HG03520 (cell line): ENCODE results near the gene KRTAP4-9.
"Not testable (repeated sequence)": the region's sequence is repeated elsewhere in the genome, so short reads cannot be mapped to it uniquely, and the experiment has no call there.

ENCODE experiments used
- ATAC-seq: cut with Tn5 transposase; IDR thresholded peaks from one replicate; pipeline ENCODE4 v1.9.1; 2021; ENCODE audit warnings: mild to moderate bottlenecking, moderate library complexity; ENCODE audit not compliant: unreplicated experiment

KRTAP4-9 gene

DNA sequence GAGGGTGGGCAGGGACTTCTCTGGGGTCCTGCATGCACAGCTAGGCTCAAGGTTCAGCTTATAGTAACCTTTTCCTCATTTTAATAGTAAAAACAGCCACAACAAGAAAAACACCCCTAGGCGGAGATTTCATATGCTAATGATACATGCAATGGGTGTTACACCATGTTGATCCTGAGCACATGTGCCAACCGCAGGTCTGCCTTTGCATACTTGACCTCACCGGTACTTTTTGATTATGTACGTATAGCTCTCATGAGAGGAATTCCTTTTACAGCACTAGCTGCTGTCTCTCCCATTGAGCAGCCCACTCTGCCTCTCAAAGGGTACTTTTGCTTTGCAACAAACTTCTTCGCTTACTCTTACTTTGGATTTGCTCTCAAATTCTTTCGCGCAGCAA is 9.1 kb upstream of the KRTAP4-9 start:
- no peak for ATAC-seq

- ATAC-seq: no peak
Measured at GRCh38 chr17:41098042-41098441, 7.1 kb upstream of the KRTAP4-9 start, which contains the start of gene KRTAP4-8. Gene KRTAP4-8, minus strand, starts transcription at chr17:41098142. Its CDS starts 58 bp downstream, at chr17:41098084.

DNA sequence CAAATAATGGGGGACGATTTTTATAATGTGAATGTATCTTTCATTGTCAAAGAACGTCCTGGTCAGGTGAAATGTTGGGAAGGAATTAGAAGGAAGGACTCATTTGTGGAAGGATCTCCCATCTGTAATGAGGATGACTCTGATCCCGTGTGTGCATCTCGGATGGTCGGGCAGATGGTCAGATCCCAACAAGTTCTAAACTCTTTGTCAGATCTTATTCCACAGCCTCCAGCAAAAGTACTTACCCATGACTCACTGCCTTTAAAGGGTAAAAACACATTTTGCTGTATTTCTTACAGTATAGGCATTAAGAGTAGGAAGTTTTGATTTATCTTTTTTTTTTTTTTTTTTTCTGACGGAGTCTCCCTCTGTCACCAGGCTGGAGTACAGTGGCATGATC is 6.7 kb upstream of the KRTAP4-9 start:
- ATAC-seq: no peak

- ATAC-seq: not testable (repeated sequence)
Measured at GRCh38 chr17:41099682-41100480, 5.3 kb upstream of the KRTAP4-9 start.

- ATAC-seq: no peak
Measured at GRCh38 chr17:41101586-41102259, 3.5 kb upstream of the KRTAP4-9 start, which contains the start of gene KRTAP4-16. Gene KRTAP4-16, minus strand, starts transcription at chr17:41102209. Its CDS starts 0 bp downstream, at chr17:41102209.

GRCh38 chr17:41103896-41104295 is 1.3 kb upstream of the KRTAP4-9 start:
- ATAC-seq: no peak

DNA sequence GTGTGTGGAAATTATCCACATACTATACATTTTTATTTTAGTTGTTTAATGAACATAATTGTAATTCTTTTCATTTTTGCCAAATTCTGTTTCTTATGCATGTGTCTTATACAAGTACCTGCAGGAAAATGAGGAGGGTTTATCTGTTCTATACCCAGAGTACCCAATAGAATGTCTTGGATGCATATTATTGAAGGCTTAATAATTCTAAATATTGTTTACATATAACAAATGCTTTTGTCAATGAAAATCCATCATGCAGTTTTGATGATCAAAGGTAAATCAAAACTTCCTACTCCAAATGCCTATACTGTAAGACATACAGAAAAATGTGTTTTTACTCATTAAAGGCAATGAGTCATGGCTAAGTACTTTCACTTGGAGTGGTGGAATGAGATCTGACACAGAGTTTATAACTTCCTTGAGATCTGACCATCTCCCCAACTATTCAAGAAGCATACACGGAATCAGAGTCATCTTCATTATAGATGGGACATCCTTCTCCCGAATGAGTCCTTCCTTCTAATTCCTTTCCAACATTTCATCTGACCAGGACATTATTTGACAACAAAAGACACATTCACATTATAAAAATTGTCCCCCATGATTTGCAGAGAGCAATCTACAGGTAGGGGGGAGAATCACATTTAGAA is 677 bp upstream of the KRTAP4-9 start:
- not testable (repeated sequence) for ATAC-seq

- no peak for ATAC-seq
Measured at GRCh38 chr17:41107941-41108450, 2.8 kb downstream of the KRTAP4-9 start.

DNA sequence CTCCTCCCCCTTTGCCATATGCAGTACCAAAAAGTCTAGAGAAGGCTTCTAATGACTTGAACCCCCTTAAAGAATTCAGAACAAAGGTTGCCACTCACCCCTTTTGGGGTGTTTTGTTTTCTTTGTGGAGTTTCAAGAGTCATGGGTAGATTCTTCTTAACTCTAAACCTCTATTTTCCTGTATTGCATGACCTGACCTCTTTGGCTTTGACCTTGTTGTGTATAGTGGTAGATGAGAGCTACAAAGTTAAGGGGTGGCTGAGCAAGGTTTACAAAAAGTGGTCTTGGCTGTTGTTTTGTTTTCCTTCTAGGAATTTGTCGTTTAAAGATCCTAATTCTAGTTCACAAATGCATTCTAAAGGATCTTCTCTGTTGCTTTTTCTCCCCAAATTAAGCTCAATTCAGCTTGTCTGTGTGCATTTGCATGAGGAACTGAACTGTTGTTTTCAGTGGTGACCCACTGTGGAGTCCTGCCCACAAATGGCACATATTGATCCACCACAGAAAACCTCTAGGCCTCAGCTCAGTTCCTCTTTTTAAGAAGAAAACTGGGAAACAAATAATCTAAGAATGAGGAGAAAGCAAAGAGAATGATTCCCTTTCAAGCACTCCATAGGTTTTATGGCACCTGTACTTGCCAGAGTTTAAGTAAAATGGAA is 3.7 kb downstream of the KRTAP4-9 start:
- ATAC-seq: not testable (repeated sequence)

- ATAC-seq: no peak
Measured at GRCh38 chr17:41111151-41111885, 6.1 kb downstream of the KRTAP4-9 start.

DNA sequence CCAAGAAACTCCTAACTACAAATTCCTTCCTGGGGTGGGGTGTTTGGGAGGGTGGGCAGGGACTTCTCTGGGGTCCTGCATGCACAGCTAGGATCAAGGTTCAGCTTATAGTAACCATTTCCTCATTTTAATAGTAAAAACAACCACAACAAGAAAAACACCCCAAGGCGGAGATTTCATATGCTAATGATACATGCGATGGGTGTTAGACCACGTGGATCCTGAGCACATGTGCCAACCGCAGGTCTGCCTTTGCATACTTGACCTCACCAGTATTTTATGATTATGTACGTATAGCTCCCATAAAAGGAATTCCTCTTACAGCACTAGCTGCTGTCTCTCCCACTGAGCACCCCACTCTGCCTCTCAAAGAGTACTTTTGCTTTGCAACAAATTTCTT is 11.1 kb downstream of the KRTAP4-9 start:
- ATAC-seq: no peak

- ATAC-seq: not testable (repeated sequence)
Measured at GRCh38 chr17:41117846-41118386, 12.7 kb downstream of the KRTAP4-9 start, which contains the start of gene KRTAP4-11. Gene KRTAP4-11, minus strand, starts transcription at chr17:41118373. Its CDS starts 58 bp downstream, at chr17:41118315.

DNA sequence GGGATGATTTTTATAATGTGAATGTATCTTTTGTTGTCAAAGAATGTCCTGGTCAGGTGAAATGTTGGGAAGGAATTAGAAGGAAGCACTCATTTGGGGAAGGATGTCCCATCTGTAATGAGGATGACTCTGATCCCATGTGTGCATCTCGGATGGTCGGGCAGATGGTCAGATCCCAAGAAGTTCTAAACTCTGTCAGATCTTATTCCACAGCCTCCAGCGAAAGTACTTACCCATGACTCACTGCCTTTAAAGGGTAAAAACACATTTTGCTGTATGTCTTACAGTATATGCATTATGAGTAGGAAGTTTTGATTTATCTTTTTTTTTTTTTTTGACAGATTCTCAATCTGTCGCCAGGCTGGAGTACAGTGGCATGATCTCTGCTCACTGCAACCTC is 13.5 kb downstream of the KRTAP4-9 start:
- no peak for ATAC-seq

GRCh38 chr17:41119696-41120690 is 14.8 kb downstream of the KRTAP4-9 start:
- ATAC-seq: not testable (repeated sequence)

DNA sequence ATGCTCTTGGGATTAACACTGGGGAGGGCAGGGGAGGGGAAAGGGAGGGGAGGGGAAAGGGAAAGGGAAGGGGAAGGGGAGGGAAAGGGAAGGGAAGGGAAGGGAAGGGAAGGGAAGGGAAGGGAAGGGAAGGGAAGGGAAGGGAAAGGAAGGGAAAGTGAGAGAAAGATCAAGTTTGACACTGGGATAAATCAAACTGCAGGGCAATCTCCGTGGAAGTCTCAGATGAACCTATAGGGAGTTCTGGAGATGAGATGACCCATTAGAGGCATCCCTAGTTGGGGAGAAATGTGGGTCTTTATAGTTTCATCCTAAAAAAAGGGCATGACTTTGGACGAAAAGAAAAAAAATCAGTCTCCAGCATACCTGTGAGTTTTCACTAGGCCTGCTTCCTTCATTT is 16.6 kb downstream of the KRTAP4-9 start:
- no peak for ATAC-seq

- not testable (repeated sequence) for ATAC-seq
Measured at GRCh38 chr17:41123292-41123990, 18.3 kb downstream of the KRTAP4-9 start.

- ATAC-seq: not testable (repeated sequence)
Measured at GRCh38 chr17:41123991-41124371, 18.8 kb downstream of the KRTAP4-9 start, which contains the start of gene KRTAP4-12. Gene KRTAP4-12, minus strand, starts transcription at chr17:41124182. Its CDS starts 60 bp downstream, at chr17:41124122.

GRCh38 chr17:41125064-41125463 is 19.9 kb downstream of the KRTAP4-9 start:
- no peak for ATAC-seq
